ENCODE data around the gene CTDSPL.
A peak's percentile ranks its signal among the peaks of the same experiment; 100 is the strongest.

Gene CTDSPL

GRCh38 chr3:37988931-37989525, 127.3 kb downstream of the CTDSPL start:
- no peak for DNase-seq (ENCODE audit: low read depth)

- DNase-seq (ENCODE audit: low read depth) = no peak
These were observed 128.3 kb downstream of the CTDSPL start for GRCh38 chr3:37989821-37990480.

- DNase-seq (ENCODE audit: low read depth) = no peak
These were observed 128.8 kb downstream of the CTDSPL start, which contains the start of gene VILL for GRCh38 chr3:37990527-37990926. Gene VILL, plus strand, starts transcription at chr3:37990786. Its CDS starts 2,887 bp downstream, at chr3:37993673.

- no peak for DNase-seq (ENCODE audit: low read depth)
These were observed 129.4 kb downstream of the CTDSPL start for GRCh38 chr3:37991109-37991508.

GRCh38 chr3:37991823-37992222, 130.1 kb downstream of the CTDSPL start:
- DNase-seq (ENCODE audit: low read depth) = no peak

GRCh38 chr3:37992271-37993066, 130.8 kb downstream of the CTDSPL start:
- no peak for DNase-seq (ENCODE audit: low read depth)

GRCh38 chr3:37993067-37993455, 131.4 kb downstream of the CTDSPL start:
- DNase-seq (ENCODE audit: low read depth) = no peak

GRCh38 chr3:37993460-37993819, 131.8 kb downstream of the CTDSPL start:
- no peak for DNase-seq (ENCODE audit: low read depth)

GRCh38 chr3:37993820-37994638, 132.3 kb downstream of the CTDSPL start:
- peak; percentile 58 for DNase-seq (ENCODE audit: low read depth)

GRCh38 chr3:37994639-37994972, 132.9 kb downstream of the CTDSPL start:
- no peak for DNase-seq (ENCODE audit: low read depth)

- DNase-seq (ENCODE audit: low read depth) = no peak
These were observed 134.3 kb downstream of the CTDSPL start for GRCh38 chr3:37995652-37996641.

- peak; percentile 72 for DNase-seq (ENCODE audit: low read depth)
These were observed 135.2 kb downstream of the CTDSPL start for GRCh38 chr3:37996785-37997301.

GRCh38 chr3:37997342-37997741, 135.7 kb downstream of the CTDSPL start:
- no peak for DNase-seq (ENCODE audit: low read depth)

GRCh38 chr3:37997791-37998370, 136.2 kb downstream of the CTDSPL start:
- no peak for DNase-seq (ENCODE audit: low read depth)

- no peak for DNase-seq (ENCODE audit: low read depth)
These were observed 138.2 kb downstream of the CTDSPL start for GRCh38 chr3:37999836-38000235.

GRCh38 chr3:38000242-38000916, 138.7 kb downstream of the CTDSPL start:
- no peak for DNase-seq (ENCODE audit: low read depth)

- DNase-seq (ENCODE audit: low read depth) = no peak
These were observed 139.3 kb downstream of the CTDSPL start for GRCh38 chr3:38000965-38001455.

GRCh38 chr3:38001456-38002081, 139.9 kb downstream of the CTDSPL start:
- no peak for DNase-seq (ENCODE audit: low read depth)

GRCh38 chr3:38002291-38002876, 140.7 kb downstream of the CTDSPL start:
- no peak for DNase-seq (ENCODE audit: low read depth)

Measured in activated T-helper 9 cell treated with anti-CD3 and anti-CD28 coated beads, Interleukin-2, amount 50 U/mL, for 16 hours (primary cell).